OCI-LY1 (cell line): ENCODE results near the gene IKZF3.

ENCODE experiments used
- H2AFZ ChIP-seq: fragments of 200-600 bp; sonication (generic), shearing (Covaris generic); 2 replicates; pipeline ENCODE4 v1.6.0; 2014; ENCODE audit warnings: antibody characterized with exemption, mild to moderate bottlenecking, low read length
- H3F3A ChIP-seq: fragments of 200-600 bp; sonication (generic), shearing (Covaris generic); 2 replicates; pipeline ENCODE4 v1.6.0; 2014; ENCODE audit warnings: mild to moderate bottlenecking, antibody characterized with exemption, low read length, moderate library complexity; ENCODE audit not compliant: insufficient read depth
- H3K27ac ChIP-seq: fragments of 200-600 bp; sonication (generic); 2 replicates; pipeline ENCODE4 v1.5.1; 2014; ENCODE audit warnings: low read length, mixed run types, mild to moderate bottlenecking, low read depth; ENCODE audit not compliant: poor library complexity, severe bottlenecking
- H3K27me3 ChIP-seq: fragments of 200-600 bp; sonication (generic); 2 replicates; pipeline ENCODE4 v1.6.0; 2014; ENCODE audit warnings: antibody characterized with exemption, mild to moderate bottlenecking, low read length, moderate library complexity; ENCODE audit not compliant: insufficient read depth
- H3K36me3 ChIP-seq: fragments of 200-600 bp; sonication (generic); 2 replicates; pipeline ENCODE4 v1.6.1; 2014; ENCODE audit warnings: mild to moderate bottlenecking, antibody characterized with exemption, low read length, moderate library complexity, mixed read lengths; ENCODE audit not compliant: insufficient read depth
- H3K4me1 ChIP-seq: fragments of 200-600 bp; sonication (generic); 2 replicates; pipeline ENCODE4 v1.5.1; 2014; ENCODE audit warnings: mild to moderate bottlenecking, low read length, moderate library complexity; ENCODE audit not compliant: insufficient read depth, severe bottlenecking
- H3K4me2 ChIP-seq: fragments of 200-600 bp; sonication (generic), shearing (Covaris generic); 2 replicates; pipeline ENCODE4 v1.6.1; 2014; ENCODE audit warnings: low read length
- H3K4me3 ChIP-seq: fragments of 200-600 bp; sonication (generic); 2 replicates; pipeline ENCODE4 v1.5.1; 2014; ENCODE audit warnings: low read length, low read depth, mild to moderate bottlenecking, mixed read lengths; ENCODE audit not compliant: poor library complexity, severe bottlenecking
- H3K79me2 ChIP-seq: fragments of 200-600 bp; shearing (Covaris generic); 2 replicates; pipeline ENCODE4 v1.6.1; 2016; ENCODE audit warnings: mixed run types, low read length, mixed read lengths; ENCODE audit not compliant: insufficient read depth
- H3K9ac ChIP-seq: fragments of 200-600 bp; sonication (generic), shearing (Covaris generic); 2 replicates; pipeline ENCODE4 v1.6.1; 2014; ENCODE audit warnings: mild to moderate bottlenecking, low read length, mixed read lengths
- H3K9me2 ChIP-seq: fragments of 200-600 bp; sonication (generic), shearing (Covaris generic); 2 replicates; pipeline ENCODE4 v1.6.1; 2014; ENCODE audit warnings: low read depth, mild to moderate bottlenecking, low read length, mixed read lengths
- H3K9me3 ChIP-seq: fragments of 200-600 bp; shearing (Covaris generic); 2 replicates; pipeline ENCODE4 v1.6.1; 2014; ENCODE audit warnings: low read length, mixed read lengths
- H4K20me1 ChIP-seq: fragments of 200-600 bp; sonication (generic), shearing (Covaris generic); 2 replicates; pipeline ENCODE4 v1.6.0; 2016; ENCODE audit warnings: mild to moderate bottlenecking, low read length; ENCODE audit not compliant: insufficient read depth
- EZH2 ChIP-seq: fragments of 200-600 bp; sonication (generic), shearing (Covaris generic); IDR thresholded peaks from 2 replicates; pipeline ENCODE4 v1.8.0; 2017; ENCODE audit warnings: borderline replicate concordance, mixed run types, mild to moderate bottlenecking, antibody characterized with exemption, low read length, moderate library complexity, mixed read lengths
- TF ChIP-seq, protein P1 (sequence below): fragments of 200-600 bp; sonication (generic), shearing (Covaris generic); IDR thresholded peaks from 2 replicates; pipeline ENCODE4 v1.5.1; 2017; ENCODE audit warnings: mild to moderate bottlenecking, antibody characterized with exemption, low read length, moderate library complexity, mixed read lengths

IKZF3 gene

DNA sequence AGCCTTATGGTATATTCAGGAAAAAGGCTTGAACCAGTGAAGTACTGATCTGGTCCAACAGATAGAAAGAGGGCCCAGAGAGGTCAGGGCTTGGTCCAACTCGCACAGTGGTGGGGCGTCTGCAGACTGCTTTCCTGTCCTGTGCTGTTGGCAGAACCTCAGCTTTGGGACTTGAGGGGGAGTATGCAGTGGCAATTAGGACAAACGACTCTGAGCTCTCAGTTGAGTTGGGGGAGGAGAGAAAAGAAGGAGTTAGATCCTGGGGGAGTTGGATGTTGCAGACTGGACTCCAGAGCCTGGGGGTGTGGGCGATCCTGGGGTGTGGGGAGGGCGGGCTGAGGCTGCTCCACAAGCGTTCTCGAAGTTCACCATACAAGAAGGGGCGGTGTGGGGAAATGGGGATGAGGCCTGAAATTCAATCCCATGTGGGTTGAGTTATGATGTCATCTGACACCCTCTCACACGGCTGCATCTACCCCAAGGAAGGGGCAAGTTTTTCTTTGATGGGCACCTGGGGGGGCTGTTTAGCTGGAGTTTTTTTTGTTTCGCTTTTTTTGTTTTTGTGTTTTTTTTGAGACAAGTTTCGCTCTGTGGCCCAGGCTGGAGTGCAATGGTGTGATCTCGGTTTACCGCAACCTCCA is 111.8 kb downstream of the IKZF3 start:
- Histone ChIP-seq H3K27me3 (no peaks in the 10 kb centered on the region), H3K4me2 (no peak overlapping the region), H3K36me3 (no peaks in the 10 kb centered on the region; the same call in 1 of the 2 replicates), H3K9me3 (no peaks in the 10 kb centered on the region), H3F3A (peaks cover 12% of the 10 kb centered on the region), H3K27ac (no peak overlapping the region), H3K9ac (no peak overlapping the region), H4K20me1 (no peaks in the 10 kb centered on the region), H3K4me1 (peaks cover 45% of the 10 kb centered on the region), H3K79me2 (no peaks in the 10 kb centered on the region), H3K9me2 (no peaks in the 10 kb centered on the region), H2AFZ (no peak overlapping the region), H3K4me3 (no peak overlapping the region)
- TF ChIP-seq EZH2 = no peak

DNA sequence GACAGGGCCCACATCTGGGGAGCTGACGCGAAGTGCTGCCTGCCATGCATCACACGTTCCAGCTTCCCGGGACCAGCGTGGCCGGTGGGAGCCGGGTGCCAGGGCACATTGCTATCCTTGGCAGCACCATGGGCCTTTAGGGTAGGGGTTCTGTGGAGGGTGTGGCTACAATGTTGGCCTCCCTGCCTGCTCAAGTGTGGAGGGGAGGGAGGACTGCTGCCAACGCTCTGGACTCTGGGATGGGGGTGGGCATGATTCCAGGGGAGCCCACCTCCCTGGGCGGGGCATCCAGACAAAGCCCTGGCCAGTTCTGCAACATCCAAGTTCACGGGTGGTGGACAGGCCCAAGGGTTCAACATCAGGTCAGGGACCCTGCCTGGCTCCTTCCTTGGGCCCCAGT is 112.5 kb downstream of the IKZF3 start:
- Histone ChIP-seq H3K4me3 (no peak overlapping the region), H3K79me2 (no peaks in the 10 kb centered on the region), H4K20me1 (no peaks in the 10 kb centered on the region), H3K27me3 (no peaks in the 10 kb centered on the region), H3K4me1 (peaks cover 38% of the 10 kb centered on the region), H3K4me2 (no peak overlapping the region), H3K36me3 (no peaks in the 10 kb centered on the region; the same call in 1 of the 2 replicates), H3F3A (peaks cover 6% of the 10 kb centered on the region; the same call in 1 of the 2 replicates), H3K9me3 (no peaks in the 10 kb centered on the region), H3K27ac (no peak overlapping the region), H3K9ac (no peak overlapping the region), H2AFZ (no peak overlapping the region), H3K9me2 (no peaks in the 10 kb centered on the region)
- no peak for TF ChIP-seq EZH2
- TF ChIP-seq, protein P1, sequence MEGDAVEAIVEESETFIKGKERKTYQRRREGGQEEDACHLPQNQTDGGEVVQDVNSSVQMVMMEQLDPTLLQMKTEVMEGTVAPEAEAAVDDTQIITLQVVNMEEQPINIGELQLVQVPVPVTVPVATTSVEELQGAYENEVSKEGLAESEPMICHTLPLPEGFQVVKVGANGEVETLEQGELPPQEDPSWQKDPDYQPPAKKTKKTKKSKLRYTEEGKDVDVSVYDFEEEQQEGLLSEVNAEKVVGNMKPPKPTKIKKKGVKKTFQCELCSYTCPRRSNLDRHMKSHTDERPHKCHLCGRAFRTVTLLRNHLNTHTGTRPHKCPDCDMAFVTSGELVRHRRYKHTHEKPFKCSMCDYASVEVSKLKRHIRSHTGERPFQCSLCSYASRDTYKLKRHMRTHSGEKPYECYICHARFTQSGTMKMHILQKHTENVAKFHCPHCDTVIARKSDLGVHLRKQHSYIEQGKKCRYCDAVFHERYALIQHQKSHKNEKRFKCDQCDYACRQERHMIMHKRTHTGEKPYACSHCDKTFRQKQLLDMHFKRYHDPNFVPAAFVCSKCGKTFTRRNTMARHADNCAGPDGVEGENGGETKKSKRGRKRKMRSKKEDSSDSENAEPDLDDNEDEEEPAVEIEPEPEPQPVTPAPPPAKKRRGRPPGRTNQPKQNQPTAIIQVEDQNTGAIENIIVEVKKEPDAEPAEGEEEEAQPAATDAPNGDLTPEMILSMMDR = no peak

DNA sequence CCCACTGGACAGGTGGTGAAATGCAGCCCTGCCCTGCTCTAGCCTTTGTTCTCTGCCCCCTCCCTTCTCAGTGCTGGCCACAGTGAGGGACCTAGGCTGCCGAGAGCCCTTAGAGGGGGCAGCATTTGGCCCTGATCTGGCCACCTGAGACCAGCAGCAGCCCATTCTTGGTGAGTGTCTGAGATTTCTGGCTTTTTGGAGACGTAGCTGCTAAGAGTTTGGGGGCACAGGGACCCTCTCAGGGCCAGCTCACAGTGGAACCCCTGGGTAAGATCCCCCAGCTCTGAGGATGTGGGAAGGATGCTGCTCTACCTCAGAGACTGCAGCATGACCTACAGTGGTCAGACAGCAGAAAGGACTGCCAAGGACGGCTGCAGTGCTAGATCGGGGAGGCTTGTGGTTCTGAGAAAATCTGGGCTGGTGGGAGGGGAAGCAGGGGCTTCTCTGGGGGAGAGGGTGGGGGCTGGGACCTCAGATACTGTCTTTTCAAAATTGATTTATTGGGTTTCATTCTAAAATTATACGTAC is 113.0 kb downstream of the IKZF3 start:
- Histone ChIP-seq H3K36me3 (no peaks in the 10 kb centered on the region; the same call in 1 of the 2 replicates), H3K27ac (no peak overlapping the region), H3K79me2 (no peaks in the 10 kb centered on the region), H3K9me2 (no peaks in the 10 kb centered on the region), H2AFZ (no peak overlapping the region), H3K9me3 (no peaks in the 10 kb centered on the region), H3K9ac (no peak overlapping the region), H3K4me2 (no peak overlapping the region), H3K4me1 (peaks cover 32% of the 10 kb centered on the region), H3F3A (peaks cover 5% of the 10 kb centered on the region; the same call in 1 of the 2 replicates), H3K4me3 (no peak overlapping the region), H4K20me1 (no peaks in the 10 kb centered on the region), H3K27me3 (no peaks in the 10 kb centered on the region)
- no peak for TF ChIP-seq EZH2
- TF ChIP-seq, protein P1 = no peak
